ENCODE data around the gene ADAMTS7.

ADAMTS7 gene

DNA sequence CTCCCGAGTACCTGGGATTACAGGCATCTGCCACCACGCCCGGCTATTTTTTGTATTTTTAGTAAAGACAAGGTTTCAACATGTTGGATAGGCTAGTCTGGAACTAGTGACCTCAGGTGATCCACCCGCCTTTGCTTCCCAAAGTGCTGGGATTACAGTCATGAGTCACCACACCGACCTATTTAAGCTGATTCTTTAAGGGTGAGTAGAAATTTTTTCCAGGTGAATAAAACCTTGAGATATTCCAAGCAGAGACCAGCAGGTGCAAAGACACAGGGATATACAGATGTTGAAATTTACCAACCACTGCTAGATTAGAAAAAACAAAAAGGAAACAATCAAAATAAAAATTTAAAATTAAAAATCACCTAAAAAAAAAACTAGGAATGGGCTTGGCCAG, 95.8 kb downstream of the ADAMTS7 start:
- no peak for DNase-seq

GRCh38 chr15:78714890-78715289, 96.4 kb downstream of the ADAMTS7 start:
- DNase-seq = no peak

- DNase-seq = no peak
These were observed 98.3 kb downstream of the ADAMTS7 start for GRCh38 chr15:78712797-78713515.

- no peak for DNase-seq
These were observed 99.6 kb downstream of the ADAMTS7 start for GRCh38 chr15:78711638-78712037.

GRCh38 chr15:78709263-78709882, 101.9 kb downstream of the ADAMTS7 start:
- DNase-seq = peak; percentile 72

All from stimulated activated CD4-positive, alpha-beta T cell treated with anti-CD3 and anti-CD28 coated beads, Interleukin-4, amount 100 ng/mL, for 24 hours (primary cell).